Kidney epithelial cell (primary cell): ENCODE data around the gene INF2. TPM values are rescaled to one million over a fixed set of nuclear protein-coding genes. Genes with fewer than 3 reads are reported as not detected.
A peak's percentile ranks its signal among the peaks of the same experiment; 100 is the strongest.

Experiments
- DNase-seq: peaks from one replicate; pipeline ENCODE4 v3.0.0-alpha.2; 2010; ENCODE audit warnings: low read depth
- H3K27me3 ChIP-seq: 2 replicates; pipeline ENCODE4 v1.6.0; 2011; ENCODE audit warnings: low read length; ENCODE audit not compliant: control insufficient read depth, insufficient read depth
- H3K36me3 ChIP-seq: 2 replicates; pipeline ENCODE4 v1.5.1; 2011; ENCODE audit warnings: low read length; ENCODE audit not compliant: control insufficient read depth, insufficient read depth
- H3K4me3 ChIP-seq: 2 replicates; pipeline ENCODE4 v1.5.1; 2011; ENCODE audit warnings: low read depth, mild to moderate bottlenecking, control low read depth, low read length
- CTCF ChIP-seq: IDR thresholded peaks from 2 replicates; pipeline ENCODE4 v1.5.1; 2011; ENCODE audit warnings: mild to moderate bottlenecking, moderate library complexity, low read length, control low read depth, inconsistent platforms; ENCODE audit not compliant: insufficient read depth, poor library complexity, severe bottlenecking
- total RNA-seq: library from RNA; depleted of rRNA; stranded (reverse); fragments of >200 nt; gene quantifications from 2 replicates; pipeline ENCODE4 v1.2.3, GENCODE V29; 2015

The INF2 gene
- total RNA-seq, 1 donor from 2014 or later: 109 TPM

- TF ChIP-seq CTCF: no peak
- H3K27me3 ChIP-seq: no peaks in the 10 kb centered on the region
- H3K4me3 ChIP-seq: no peak overlapping the region
- H3K36me3 ChIP-seq: peaks cover 5% of the 10 kb centered on the region
- no peak for DNase-seq
Measured at GRCh38 chr14:104770072-104770579, 80.7 kb downstream of the INF2 start.

- Histone ChIP-seq H3K4me3 (no peak overlapping the region), H3K27me3 (no peaks in the 10 kb centered on the region), H3K36me3 (peaks cover 5% of the 10 kb centered on the region)
- DNase-seq: no peak
- peak; percentile 70 for TF ChIP-seq CTCF
Measured at GRCh38 chr14:104770851-104771272, 81.4 kb downstream of the INF2 start.

GRCh38 chr14:104771374-104771773, 82.0 kb downstream of the INF2 start:
- no peak for TF ChIP-seq CTCF
- Histone ChIP-seq H3K27me3 (no peaks in the 10 kb centered on the region), H3K4me3 (no peak overlapping the region), H3K36me3 (peaks cover 5% of the 10 kb centered on the region)
- DNase-seq: no peak

Other genes with a start within 250 kb of the INF2 start
- not detected in 2 replicates for gene C14orf180, start 109.9 kb upstream of the INF2 start, total RNA-seq
- gene TMEM179, start 84.8 kb upstream of the INF2 start, total RNA-seq: not detected in 2 replicates
- 3.4 and 10.3 TPM in 2 replicates for gene ADSS1, start 34.6 kb downstream of the INF2 start, total RNA-seq
- 222 and 235 TPM in 2 replicates for gene SIVA1, start 63.5 kb downstream of the INF2 start, total RNA-seq
- gene AKT1, start 106.1 kb downstream of the INF2 start, total RNA-seq: 144 and 159 TPM in 2 replicates
- 8.4 and 13.8 TPM in 2 replicates for gene ZBTB42, start 111.5 kb downstream of the INF2 start, total RNA-seq
- 51.9 and 60.9 TPM in 2 replicates for gene CEP170B, start 175.7 kb downstream of the INF2 start, total RNA-seq
- gene PLD4, start 235.3 kb downstream of the INF2 start, total RNA-seq: 0.04 and 0.68 TPM in 2 replicates